ENCODE data around the gene YPEL2. TPM values are rescaled to one million over a fixed set of nuclear protein-coding genes. Genes with fewer than 3 reads are reported as not detected.

The YPEL2 gene
- polyA plus RNA-seq, 2 of the 4 experiments (the other 2 are of a cell fraction): 5.4 to 8.2 TPM

DNA sequence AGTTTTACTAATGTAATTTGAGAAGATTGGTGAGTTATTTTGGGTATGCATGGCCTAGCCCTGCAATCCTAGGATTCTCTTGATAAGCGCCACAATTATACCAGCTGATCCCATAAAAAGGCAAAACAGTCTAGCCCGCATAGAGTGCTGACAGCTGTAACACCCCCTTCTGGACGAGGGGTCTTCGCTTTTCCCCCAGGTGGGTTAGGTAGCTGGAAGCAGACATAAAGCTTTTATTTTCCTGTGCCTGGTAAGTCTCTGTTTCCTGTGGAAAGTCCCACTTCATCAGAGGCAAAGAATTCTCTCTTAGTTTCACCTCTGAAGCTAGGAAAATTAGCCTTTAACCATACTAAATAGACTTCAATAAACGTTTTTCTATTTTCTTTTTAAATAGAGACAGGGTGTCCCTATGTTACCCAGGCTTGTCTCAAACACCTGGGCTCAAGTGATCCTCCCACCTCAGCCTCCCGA is 108.3 kb downstream of the YPEL2 start:
- FAIRE-seq: no peak
- CTCF ChIA-PET: interaction anchor here (0.8 to 19.4 kb wide), 20 partner anchors 9 to 276 kb away, joined by 3 to 385 read pairs (median 4); partner anchors contain the start of gene YPEL2
- POLR2A ChIA-PET: interaction anchor here (0.6 kb wide), 1 partner anchor 219 kb away, joined by 4 read pairs; no protein-coding TSS in a partner anchor
- peaks cover 9% of the 10 kb centered on the region for H3K4me1 ChIP-seq
- ATAC-seq: no peak
- DNase-seq (ENCODE audit: low read depth in 1 of 2, low spot score in 1 of 2): no peak
- H3K27ac ChIP-seq: no peak overlapping the region
- no peak overlapping the region for H3K4me2 ChIP-seq
- no peaks in the 10 kb centered on the region for H3K9me3 ChIP-seq
- no peak overlapping the region for H3K4me3 ChIP-seq
- TF ChIP-seq RFX5 (IDR thresholded peaks at IDR 0.05): no peak
- TF ChIP-seq, protein P1, sequence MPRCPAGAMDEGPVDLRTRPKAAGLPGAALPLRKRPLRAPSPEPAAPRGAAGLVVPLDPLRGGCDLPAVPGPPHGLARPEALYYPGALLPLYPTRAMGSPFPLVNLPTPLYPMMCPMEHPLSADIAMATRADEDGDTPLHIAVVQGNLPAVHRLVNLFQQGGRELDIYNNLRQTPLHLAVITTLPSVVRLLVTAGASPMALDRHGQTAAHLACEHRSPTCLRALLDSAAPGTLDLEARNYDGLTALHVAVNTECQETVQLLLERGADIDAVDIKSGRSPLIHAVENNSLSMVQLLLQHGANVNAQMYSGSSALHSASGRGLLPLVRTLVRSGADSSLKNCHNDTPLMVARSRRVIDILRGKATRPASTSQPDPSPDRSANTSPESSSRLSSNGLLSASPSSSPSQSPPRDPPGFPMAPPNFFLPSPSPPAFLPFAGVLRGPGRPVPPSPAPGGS (IDR thresholded peaks at IDR 0.05): no peak
- WGBS (ENCODE audit: missing lambda C conversion rate): 49% methylated on average over 6 of the region's 6 CpGs

DNA sequence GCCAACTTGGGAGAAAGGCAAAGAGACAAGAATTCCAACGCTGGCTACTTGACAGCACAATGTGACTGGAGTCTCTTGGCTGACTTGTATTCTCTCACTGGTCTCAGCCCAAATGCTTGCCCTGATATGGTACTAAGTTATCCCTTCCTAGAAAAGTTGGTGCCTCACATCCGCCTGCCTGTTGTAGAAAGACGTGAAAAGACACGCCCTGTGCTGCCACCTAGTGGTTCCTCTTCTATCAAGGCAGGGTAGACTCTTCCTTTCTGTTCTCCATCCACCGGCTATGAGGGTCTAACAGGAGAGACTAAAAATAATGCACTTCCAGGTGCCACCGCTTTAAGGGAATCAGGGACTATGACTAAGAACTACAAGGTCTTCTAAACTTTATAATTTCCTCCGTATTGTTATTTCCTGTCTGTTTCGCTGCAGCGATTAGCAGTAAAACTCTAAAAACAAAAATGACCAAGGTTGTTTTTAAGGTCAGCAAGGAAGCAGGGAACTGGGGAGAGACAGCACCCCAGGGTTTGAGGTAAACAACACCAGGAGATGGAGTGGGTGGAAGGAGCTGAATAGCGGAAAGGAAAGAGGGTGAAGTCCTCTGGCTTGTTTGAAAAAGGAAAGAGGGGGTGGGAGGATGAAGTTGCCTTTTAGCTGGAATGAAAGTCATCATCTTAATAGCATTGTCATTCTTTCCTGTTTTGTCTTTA is 109.5 kb downstream of the YPEL2 start:
- 14% methylated on average over 10 of the region's 10 CpGs for WGBS (ENCODE audit: missing lambda C conversion rate)
- ATAC-seq (peak; percentile 99 to 100), FAIRE-seq (peak; percentile 56), DNase-seq (ENCODE audit: low read depth in 1 of 2, low spot score in 1 of 2) (peak; percentile 88 to 89)
- H3K4me1 ChIP-seq: no peaks in the 10 kb centered on the region; the same call in 2 of the 3 replicates
- H3K27ac ChIP-seq: no peak overlapping the region; a peak in 1 of 6 replicates
- no peaks in the 10 kb centered on the region for H3K9me3 ChIP-seq
- H3K4me3 ChIP-seq: no peak overlapping the region
- no peak for TF ChIP-seq ZSCAN20 (CRISPR knock-in tag; IDR thresholded peaks at IDR 0.05)
- TF ChIP-seq, protein P2, sequence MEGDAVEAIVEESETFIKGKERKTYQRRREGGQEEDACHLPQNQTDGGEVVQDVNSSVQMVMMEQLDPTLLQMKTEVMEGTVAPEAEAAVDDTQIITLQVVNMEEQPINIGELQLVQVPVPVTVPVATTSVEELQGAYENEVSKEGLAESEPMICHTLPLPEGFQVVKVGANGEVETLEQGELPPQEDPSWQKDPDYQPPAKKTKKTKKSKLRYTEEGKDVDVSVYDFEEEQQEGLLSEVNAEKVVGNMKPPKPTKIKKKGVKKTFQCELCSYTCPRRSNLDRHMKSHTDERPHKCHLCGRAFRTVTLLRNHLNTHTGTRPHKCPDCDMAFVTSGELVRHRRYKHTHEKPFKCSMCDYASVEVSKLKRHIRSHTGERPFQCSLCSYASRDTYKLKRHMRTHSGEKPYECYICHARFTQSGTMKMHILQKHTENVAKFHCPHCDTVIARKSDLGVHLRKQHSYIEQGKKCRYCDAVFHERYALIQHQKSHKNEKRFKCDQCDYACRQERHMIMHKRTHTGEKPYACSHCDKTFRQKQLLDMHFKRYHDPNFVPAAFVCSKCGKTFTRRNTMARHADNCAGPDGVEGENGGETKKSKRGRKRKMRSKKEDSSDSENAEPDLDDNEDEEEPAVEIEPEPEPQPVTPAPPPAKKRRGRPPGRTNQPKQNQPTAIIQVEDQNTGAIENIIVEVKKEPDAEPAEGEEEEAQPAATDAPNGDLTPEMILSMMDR (IDR thresholded peaks at IDR 0.05): peak; percentile 96
- TF ChIP-seq SMC3 (IDR thresholded peaks at IDR 0.05): peak; percentile 97
- no peak for TF ChIP-seq RCOR1 (IDR thresholded peaks at IDR 0.05; ENCODE audit: low read depth, low read length)
- TF ChIP-seq RAD21 (conservative IDR thresholded peaks at IDR 0.05 in 1 of 2, IDR thresholded peaks at IDR 0.05 in 1 of 2): peak; percentile 93 to 95
- CTCF ChIA-PET: interaction anchor here (0.7 to 19.4 kb wide), 53 partner anchors 11 to 277 kb away, joined by 3 to 385 read pairs (median 4); partner anchors contain the start of gene YPEL2
- peak overlapping the region; percentile 26; the same call in 1 of the 3 replicates for H3K4me2 ChIP-seq
- POLR2A ChIA-PET: no interaction called here

DNA sequence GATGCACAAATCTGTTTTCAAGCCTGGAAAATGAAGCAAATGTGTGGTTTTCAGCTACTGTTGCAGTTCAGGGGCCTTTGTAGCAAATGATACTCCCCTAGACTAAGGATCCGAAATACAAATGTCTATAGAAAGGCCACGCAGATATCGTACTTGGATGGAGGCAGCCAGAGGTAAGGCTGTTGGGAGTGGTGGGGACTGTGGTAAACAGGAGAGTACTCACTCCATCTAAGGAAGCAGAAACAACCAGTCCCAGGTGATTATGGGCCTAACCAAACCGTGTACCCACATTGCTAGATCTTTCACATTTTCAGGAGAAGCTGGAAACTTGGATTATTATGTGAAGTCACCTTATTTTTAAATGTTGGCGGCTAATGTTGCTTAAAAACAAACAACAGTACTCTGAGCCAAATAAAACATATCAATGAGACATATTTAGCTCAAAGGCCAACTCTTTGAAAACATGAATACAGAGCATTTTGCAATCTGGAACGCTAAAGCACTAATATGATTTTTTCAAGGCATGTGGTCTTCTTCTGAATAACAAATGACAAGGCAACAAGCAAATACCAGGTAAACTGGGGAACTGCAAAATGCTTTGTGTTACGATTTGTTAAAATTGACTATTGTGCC is 110.1 kb downstream of the YPEL2 start:
- 71% methylated on average over 7 of the region's 7 CpGs for WGBS (ENCODE audit: missing lambda C conversion rate)
- H3K9me3 ChIP-seq: no peaks in the 10 kb centered on the region
- TF ChIP-seq FOXS1 (CRISPR knock-in tag; IDR thresholded peaks at IDR 0.05) (no peak), ZFP36 (IDR thresholded peaks at IDR 0.05; ENCODE audit: borderline replicate concordance, partially characterized antibody) (peak; percentile 25)
- H3K4me3 ChIP-seq: no peak overlapping the region
- CTCF ChIA-PET: interaction anchor here (0.7 to 19.4 kb wide), 49 partner anchors 10 to 335 kb away, joined by 3 to 385 read pairs (median 4); partner anchors contain the start of genes TRIM37 and YPEL2
- ATAC-seq (0 out of 6 replicates have a peak, but pooled peaks have one; percentile 18 to 30), FAIRE-seq (no peak), DNase-seq (ENCODE audit: low read depth in 1 of 2, low spot score in 1 of 2) (no peak)
- H3K27ac ChIP-seq: no peak overlapping the region
- POLR2A ChIA-PET: interaction anchor here (0.6 kb wide), 1 partner anchor 922 kb away, joined by 4 read pairs; no protein-coding TSS in a partner anchor
- no peaks in the 10 kb centered on the region for H3K4me1 ChIP-seq
- no peak overlapping the region for H3K4me2 ChIP-seq

DNA sequence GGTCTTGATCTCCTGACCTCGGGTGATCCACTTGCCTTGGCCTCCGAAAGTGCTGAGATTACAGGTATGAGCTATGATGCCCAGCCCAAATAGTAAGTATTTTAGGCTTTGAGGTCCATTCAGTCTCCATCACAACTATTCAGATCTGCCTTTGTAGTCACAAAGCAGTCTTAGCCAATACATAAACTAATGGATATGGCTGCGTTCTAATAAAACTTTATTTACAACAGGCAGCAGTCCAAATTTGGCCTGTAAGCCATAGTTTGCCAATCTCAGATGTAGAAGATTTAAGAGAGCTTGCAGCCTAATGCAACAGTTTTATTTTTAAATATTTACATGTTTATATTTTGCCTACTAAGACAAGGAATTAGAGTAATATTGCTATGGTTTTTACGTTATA is 111.7 kb downstream of the YPEL2 start:
- ChIA-PET CTCF (interaction anchor here (0.6 to 19.4 kb wide), 13 partner anchors 16 to 438 kb away, joined by 3 to 385 read pairs (median 7); partner anchors contain the start of gene YPEL2), POLR2A (interaction anchor here (0.6 to 1.5 kb wide), 2 partner anchors 114 to 134 kb away, joined by 3 read pairs; no protein-coding TSS in a partner anchor)
- H3K9me3 ChIP-seq: no peaks in the 10 kb centered on the region
- no peaks in the 10 kb centered on the region for H3K4me1 ChIP-seq
- DNase-seq (ENCODE audit: low read depth in 1 of 2, low spot score in 1 of 2): no peak
- no peak for FAIRE-seq
- H3K4me2 ChIP-seq: no peak overlapping the region
- 67% methylated on average over 4 of the region's 4 CpGs for WGBS (ENCODE audit: missing lambda C conversion rate)
- ATAC-seq: no peak
- TF ChIP-seq MYC (IDR thresholded peaks at IDR 0.05; ENCODE audit: borderline replicate concordance, low read length) (no peak), MAZ (IDR thresholded peaks at IDR 0.05; ENCODE audit: borderline replicate concordance, low read depth, low read length) (no peak), CEBPB (IDR thresholded peaks at IDR 0.05) (no peak), PHF8 (IDR thresholded peaks at IDR 0.05; ENCODE audit: borderline replicate concordance, low read depth) (no peak), CBX8 (IDR thresholded peaks at IDR 0.05) (no peak), FOSL2 (IDR thresholded peaks at IDR 0.05) (no peak), FOSL2 (CRISPR knock-in tag; IDR thresholded peaks at IDR 0.05) (no peak)
- H3K4me3 ChIP-seq: no peak overlapping the region
- H3K27ac ChIP-seq: no peak overlapping the region

All from A549 (cell line).